ENCODE measurements around the gene RTP3.
"Not testable (repeated sequence)": the region's sequence is repeated elsewhere in the genome, so short reads cannot be mapped to it uniquely, and the experiment has no call there.

Gene RTP3

DNA sequence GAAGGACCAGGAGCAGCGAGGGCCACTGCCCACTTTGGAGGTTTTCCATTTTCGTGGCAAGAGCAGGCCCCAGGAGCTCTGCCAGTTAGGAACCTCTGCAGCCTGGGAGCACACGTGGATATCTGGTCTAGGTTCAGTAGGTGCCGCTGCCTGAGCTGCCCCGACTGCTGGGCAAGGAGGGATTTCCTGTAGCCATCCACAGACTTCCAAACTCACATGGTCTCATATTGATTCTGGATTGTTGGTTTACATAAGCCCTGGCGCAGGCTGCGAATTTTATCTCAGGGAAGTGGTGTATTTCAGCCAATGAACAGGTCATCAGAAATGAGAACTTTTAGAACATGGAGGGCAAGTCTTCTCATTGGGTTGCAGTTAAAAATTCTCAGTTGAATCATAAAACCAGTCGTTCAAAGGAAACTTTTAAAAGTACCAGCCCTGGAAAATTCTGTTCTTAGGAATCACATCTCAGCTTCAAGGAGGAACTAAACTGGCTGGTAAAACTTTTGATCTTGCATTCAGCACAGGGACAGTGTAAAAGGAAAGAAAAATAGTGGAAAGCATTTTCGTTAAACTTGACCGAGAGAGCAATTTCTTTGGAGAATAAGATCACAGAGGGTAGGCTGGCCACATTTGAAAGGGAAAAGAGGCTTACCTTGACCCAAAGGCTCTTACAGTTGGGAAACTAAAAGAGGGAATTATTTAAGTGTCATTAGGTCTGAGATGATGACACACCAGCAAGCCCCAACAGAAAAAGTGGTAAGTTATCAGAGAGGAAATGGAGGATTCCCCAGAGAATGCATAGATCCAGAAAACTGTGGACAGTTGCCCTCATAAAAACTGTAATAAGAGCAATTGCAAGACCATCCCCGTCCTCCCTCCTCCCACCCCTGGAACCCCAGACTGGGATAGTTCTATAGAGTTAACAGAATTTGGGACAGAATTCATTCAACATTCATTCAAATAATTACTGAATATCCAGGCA lies 6.4 kb upstream of the RTP3 start:
- DNase-seq (ENCODE audit: low read depth): no peak

DNA sequence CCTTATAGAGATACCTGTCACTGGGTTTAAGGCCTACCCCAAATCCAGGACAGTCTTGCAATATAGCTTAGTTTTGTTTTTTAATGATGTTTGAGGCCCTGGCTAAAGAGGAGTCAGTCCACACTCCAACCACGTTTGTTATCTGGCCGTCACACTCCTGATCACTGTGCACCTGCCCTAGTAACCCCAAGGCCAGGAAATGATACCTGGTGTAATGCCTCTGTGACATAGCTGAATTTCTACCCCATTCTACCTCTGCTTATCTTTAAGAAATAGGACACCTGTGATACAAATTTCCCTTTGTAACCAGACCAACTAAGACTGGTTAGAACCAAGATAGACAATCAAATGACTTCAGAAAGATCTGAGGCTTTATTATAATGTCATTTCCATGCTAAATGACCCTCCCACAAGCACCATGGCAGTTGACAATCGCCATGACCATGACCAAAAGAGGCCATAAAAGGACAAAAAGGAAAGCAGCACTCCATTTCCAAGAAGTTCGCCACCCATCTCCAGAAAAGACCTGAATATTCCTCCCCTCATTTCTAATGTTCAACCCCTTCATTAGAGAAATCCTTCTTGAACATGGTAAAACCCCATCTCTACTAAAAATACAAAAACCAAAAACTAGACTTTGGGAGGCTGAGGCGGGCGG lies 4.8 kb upstream of the RTP3 start:
- no peak for DNase-seq (ENCODE audit: low read depth)

DNA sequence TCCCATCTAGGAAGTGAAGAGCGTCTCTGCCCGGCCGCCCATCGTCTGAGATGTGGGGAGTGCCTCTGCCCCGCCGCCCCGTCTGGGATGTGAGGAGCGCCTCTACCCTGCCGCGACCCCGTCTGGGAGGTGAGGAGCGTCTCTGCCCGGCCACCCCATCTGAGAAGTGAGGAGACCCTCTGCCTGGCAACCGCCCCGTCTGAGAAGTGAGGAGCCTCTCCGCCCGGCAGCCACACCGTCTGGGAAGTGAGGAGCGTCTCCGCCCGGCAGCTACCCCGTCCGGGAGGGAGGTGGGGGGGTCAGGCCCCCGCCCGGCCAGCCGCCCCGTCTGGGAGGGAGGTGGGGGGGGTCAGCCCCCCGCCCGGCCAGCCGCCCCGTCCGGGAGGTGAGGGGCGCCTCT lies 3.3 kb upstream of the RTP3 start:
- DNase-seq (ENCODE audit: low read depth): not testable (repeated sequence)

DNA sequence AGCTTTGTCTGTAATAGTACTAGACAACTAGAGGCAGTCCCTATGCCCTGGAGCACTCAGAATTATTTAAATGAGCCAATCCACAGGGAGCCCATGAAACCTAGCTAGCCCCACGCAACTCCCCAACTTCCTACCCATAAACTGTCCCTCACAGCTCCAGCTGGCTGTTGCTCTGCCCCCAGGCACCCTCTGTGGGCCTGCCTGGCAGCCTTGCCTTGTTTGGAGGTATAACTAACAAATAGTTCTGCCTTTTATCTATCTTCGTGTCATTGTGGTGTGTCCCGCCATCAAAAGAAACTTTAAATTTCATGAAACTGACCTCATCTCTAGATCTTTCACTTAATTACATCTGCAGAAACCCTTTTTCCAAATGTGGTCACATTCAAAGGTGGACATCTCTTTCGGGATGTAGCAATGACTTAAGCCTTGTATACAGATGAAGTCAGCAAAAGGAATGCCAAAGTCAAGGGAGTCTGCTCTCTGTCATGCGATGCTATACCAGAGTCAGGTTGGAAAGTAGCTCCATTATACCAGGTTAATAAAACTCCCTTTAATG lies 1.8 kb upstream of the RTP3 start:
- no peak for DNase-seq (ENCODE audit: low read depth)

DNA sequence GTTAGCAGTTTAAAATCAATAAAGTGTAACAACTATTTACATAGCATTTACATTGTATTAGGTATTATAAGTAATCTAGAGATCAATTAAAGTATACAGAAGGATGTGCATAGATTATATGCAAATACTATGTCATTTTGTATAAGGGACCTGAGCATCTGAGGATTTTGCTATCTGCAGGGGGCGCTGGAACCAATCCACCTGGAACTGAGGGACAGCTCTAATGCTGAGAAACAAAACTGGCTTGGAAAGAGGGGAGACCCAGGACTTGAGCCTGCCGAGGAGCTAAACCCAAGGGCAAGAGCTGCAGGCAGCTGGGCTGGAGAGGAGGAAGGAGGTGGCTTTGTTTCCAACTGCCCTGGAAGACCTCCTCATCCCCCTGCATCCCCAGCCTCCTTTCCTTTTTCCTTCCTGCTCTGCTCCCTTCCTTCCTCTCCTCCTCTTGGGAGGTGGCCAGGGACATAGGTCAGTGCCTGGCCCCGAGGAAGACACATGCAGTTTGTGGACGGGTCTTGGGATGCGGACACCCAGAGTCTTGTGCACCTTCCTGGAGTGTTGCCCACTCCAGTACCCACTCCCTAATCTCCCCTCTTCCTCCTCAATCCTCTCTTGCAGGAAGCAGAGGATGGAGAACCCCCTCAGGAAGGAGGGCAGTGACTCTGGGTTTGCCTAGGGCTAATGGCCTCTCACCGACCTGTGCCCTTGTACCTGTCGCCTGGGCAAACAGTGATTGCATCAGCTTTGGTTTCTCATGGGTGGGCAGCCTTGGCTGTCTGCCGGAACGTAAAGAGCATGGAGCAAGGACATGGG lies 825 bp upstream of the RTP3 start:
- DNase-seq (ENCODE audit: low read depth): no peak

DNA sequence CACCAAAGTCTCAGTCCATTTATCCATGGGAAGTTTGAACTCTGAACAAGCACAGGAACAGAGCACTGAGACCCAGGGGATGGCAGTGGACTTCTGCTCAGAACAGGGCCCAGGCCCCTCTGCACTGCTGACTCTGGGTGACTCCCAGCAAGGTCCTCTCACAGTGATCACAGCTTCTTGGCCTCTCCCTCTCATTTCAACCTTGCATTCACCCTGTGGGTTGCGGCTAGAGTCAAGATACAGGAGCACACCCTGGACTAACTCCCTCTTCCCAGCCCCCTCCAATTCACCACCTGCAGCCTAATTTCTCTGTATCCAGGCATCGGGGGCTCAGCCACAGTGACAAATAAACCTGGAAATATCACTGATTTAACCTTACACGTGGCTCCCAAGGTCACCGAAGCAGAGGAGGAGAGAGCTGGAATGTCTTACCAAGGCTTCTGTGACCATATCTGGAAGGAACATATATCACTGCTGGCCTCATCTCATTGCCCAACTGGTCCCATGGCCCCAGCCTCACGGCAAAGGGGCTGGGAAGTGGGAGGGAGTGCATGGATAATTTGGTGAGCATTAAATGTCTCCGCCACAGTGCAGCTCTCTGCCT lies 1.2 kb downstream of the RTP3 start:
- no peak for DNase-seq (ENCODE audit: low read depth)

DNA sequence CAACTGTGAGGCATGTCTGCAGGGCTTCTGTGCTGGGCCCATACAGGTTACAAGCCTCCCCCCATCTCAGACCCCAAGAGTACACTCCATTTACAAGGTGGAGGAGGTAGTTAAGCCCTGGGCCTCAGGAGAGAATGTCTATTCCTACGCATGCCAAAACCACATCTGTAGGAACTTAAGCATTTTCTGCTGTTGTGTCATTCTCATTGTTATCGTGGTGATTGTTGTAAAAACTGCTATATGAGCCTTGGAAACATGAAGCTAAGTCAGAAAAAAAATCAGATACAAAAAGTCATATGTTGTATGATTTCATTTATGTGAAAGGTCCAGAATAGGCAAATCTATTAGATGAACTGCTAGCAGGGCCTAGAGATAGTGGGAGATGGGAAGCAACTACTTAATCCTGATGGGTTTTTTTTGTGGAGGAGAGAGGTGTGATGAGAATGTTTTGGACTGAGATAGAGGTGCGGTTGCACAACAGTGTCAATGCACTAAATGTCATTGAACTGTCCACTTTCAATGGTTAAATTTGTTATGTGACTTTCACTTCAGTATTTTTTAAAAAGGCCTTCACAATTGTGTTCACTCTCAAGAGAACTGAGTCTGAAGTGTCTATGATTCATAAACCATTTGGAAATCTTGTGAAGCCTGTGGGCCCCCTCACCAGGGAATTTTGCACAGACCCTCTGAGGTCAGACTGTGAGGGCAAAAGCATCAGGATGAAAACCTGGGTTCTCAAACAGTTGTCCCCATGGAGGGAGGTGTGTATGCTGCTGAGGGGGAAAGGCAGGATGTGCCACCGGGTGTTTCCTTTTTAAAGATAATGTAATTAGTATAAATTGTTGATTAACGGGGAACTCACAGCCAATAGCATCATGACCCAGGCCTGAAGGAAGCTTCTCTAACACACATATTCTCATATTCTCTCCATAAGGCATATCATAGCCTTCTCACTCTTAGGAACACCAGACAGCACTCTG lies 3.2 kb downstream of the RTP3 start:
- DNase-seq (ENCODE audit: low read depth): no peak

DNA sequence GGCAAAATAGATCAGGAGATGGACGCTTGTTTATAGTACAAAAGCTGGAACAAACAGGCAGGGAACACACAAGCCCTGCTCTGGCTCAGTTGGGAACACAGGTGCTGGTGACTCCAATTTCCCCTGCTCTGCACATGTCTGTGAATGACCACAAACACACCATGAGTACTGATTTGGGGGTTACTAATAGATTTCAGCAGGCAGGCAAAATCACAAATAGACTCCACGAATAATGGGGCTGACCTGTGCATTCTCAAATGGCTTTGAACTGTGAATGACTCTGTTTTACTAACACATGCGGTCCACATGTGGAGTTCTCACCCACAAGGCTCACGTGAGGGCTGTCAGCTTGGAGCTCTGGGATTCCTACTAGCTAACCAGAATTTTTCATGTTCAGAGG lies 3.9 kb downstream of the RTP3 start:
- no peak for DNase-seq (ENCODE audit: low read depth)

DNA sequence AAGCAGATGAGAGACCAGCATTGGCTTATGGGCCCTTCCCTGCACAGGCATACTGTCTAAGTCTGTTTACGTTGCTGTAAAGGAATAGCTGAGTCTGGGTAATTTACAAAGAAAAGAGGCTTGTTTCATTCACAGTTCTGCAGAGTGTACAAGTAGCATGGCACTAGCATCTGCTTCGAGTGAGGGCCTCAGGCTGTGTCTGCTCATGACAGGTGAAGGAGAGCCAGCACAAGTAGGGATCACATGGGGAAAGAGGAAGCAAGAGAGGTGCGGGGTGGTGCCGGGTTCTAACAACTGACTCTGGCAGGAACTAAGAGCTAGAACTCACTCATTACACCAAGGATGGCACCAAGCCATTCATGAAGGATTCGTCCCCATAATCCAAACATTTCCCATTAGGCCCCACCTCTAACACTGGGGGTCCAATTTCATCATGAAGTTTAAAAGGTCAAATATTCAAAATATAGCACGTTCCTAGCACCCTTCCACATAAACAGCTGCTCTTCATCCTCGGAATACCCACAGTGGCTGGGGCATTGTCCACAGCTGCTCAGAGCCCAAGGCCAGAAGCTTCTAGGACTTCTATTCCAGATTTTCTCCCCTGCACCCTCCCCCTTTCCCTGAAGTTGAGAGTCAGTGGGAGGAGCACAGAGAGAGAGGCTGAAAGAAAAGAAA lies 5.6 kb downstream of the RTP3 start:
- DNase-seq (ENCODE audit: low read depth): no peak

DNA sequence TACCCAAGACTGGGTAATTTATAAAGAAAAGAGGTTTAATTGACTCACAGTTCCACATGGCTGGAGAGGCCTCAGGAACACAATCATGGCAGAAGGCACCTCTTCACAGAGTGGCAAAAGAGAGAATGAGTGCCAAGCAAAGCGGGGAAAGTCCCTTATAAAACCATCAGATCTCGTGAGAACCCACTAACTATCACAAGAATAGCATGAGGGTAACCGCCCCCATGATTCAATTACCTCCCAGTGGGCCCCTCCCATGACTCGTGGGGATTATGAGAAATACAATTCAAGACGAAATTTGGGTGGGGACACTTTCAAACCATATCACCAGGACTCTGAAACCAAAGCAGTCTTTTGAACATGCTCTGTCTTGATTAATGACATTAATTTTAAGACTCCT lies 7.0 kb downstream of the RTP3 start:
- DNase-seq (ENCODE audit: low read depth): no peak

DNA sequence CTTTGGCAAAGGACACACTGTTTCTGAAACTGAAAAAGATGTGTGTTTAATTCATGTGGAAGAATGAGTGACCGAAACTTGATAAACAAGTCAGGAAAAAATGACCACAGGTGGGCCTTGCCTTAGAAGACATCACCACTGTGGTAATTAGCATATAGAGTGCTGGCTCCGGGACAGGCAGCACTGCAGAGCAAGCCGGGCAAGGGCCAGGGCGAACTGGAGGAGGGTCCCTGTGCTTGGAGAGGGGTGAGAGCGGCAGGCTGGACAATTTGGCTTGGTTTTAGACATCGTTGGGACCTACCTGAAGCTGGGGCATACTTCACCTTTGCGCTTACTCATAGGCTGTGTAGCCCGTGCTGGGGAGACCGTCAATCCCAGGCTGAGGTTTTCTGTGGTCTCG lies 8.2 kb downstream of the RTP3 start:
- no peak for DNase-seq (ENCODE audit: low read depth)

DNA sequence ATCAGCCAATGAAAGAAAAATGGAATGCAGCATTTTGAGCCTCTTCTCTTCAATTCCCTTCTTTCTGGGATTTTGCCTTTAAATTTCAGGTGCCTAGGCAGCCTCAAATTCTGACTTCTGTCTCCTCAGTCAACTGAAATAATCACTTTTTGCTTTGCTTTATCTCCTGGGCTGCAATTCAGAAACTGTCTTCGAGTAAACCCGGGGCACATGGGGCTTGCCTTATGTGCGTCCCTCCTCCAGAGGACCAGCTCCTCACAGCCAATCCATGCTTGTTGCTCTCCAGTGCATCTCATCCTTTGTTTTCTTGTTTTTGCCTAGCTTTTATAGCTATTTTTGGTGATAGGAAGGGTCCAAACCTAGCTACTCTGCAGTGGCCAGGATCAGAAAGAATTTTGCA lies 8.8 kb downstream of the RTP3 start:
- no peak for DNase-seq (ENCODE audit: low read depth)

DNA sequence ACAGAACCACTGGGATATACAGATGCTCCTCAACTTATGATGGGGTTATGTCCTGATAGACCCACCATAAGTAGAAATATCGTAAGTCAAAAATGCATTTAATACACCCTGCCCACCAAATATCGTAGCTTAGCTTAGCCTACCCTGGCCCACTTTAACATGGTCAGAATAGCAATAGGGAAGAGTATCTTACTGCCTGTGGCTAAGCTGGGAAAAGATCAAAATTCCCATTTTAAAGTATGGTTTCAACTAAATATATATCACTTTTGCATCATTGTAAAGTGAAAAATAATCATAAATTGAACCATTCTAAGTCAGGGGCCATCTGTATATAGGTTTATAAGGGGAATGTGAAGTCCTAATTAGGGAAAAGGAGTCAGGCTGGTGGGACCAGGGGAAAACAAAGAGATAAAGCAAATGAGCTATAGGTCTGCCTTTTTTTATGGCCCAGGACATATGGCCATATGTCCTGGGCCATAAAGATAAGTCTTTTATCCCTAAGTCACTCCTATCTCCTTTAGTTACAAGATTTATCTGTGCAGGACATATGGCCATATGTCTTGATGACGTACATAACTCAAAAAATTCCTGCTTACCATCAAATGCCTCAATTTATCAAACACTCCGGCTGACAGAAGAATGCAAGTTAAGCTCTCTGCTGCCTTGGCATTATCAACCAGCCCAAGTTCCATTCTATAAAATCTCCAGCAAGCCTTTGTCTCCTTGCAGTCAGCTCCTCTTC lies 11.2 kb downstream of the RTP3 start:
- no peak for DNase-seq (ENCODE audit: low read depth)

DNA sequence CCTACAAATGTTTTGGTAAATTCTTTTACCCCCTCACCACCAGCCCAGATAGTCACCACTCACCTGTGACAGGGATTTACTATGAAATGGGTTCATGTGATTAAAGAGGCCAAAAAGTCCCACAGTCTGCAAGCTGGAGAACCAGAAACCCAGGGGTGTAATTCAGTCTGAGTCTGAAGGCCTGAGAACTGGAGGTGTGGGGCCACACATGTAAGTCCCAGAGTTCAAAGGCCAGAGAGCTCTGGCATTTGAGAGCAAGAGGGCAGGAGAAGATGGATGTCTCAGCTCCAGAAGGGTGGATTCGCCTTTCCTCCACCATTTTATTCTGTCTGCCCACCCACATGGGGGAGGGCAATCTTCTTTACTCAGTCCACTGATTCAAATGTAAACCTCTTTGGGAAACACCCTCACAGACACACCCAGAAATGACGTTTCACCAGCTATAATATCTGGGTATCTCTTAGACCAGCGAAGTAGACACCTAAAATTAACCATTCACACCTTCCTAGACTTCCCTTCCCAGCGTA lies 11.9 kb downstream of the RTP3 start:
- DNase-seq (ENCODE audit: low read depth): no peak

DNA sequence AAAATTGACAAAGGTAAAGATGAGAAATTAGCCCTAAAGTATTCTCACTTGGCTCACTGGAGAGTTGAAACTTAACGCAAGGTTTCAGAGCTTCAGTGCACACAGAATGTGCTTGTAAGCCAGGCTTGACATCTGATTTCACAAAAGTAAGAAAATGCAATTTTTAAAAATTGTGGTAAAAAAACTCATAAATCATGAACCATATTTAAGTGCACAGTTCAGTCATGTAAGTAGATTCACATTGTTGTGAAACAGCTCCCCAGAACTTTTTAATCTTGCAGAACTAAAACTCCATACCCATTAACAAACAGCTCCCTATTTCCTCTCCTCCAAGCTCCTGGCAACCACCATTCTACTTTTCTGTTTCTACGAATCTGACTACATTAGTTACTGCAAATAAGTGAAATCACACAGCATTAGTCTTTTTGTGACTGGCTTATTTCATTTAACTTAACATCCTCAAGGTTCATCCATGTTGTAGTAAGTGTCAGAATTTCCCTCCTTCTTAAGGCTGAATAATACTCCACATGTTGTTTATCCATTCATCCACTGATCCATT lies 14.5 kb downstream of the RTP3 start:
- DNase-seq (ENCODE audit: low read depth): no peak

DNA sequence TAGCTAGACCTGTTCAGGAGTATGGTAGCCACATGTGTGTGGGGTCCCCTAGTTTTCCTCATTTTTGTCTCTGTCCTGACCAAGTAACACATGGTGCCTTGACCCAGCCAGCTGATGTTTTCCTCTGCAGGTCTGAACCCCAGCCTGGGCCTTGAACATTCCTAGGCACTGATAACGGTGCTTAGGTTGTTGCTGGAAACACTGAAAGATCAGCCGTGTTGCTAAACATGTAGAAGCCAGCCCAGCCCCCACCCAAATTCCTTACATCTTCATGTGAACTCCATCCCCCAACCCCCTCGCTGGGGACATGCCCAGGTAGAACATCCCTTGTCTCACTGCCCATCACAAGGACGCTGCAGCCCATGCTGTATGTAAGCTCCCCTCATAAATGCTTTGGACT lies 18.7 kb downstream of the RTP3 start:
- no peak for DNase-seq (ENCODE audit: low read depth)

DNA sequence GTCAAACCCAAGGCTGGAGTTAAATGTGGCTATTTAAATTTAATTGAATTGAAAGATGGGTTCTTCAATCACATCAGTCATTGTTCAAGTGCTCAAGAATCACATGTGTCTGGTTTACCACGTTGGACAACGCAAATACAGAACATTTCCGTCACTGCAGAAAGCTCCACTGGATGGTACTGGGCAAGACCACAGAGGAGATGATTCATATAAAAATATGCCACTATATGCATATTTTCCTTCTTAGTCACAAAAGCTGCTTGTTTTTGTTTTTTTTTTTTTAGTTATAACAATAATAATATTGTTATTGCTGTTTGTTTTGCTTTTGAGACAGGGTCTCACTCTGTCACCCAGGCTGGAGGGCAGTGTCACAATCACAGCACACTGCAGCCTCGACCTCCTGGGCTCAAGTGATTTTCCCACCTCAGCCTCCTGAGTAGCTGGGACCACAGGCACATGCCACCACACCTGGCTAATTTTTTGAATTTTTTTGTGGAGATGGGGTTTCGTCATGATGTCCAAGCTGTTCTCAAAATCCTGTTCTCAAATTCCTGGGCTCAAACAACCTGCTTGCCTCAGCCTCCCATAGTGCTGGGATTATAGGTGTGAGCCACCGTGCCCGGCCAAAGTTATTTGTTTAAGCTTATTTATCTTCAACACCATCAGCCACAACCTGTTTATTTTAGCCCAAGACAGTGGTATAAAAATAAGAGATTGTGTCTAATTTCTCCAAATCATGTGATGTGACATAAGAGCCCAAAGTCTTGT lies 19.4 kb downstream of the RTP3 start:
- no peak for DNase-seq (ENCODE audit: low read depth)

DNA sequence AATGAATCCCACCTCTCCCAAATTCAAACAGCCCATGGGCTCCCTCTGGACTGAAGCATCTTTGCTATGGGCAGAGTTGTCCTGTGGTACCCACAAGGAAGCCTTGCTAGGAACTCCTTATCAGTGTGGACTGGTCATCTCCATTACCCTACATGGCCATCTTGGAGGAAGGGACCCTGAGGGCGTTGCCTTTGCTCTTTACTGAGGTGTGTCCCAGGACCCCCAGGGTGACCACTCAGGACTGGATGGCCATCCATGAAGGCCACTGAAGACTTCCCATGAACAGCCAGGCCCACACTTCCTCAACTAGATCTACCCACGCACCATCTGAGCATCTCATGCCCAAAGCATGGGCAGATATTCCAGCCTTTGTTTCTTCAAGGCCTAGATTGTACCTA lies 20.0 kb downstream of the RTP3 start:
- DNase-seq (ENCODE audit: low read depth): no peak

Data from CMK (cell line).